HG02623 (cell line): ENCODE data around the gene KCNJ16.

Experiments used
- ATAC-seq: cut with Tn5 transposase; IDR thresholded peaks from one replicate; pipeline ENCODE4 v1.9.1; 2021; ENCODE audit warnings: moderate library complexity; ENCODE audit not compliant: unreplicated experiment

Gene KCNJ16

GRCh38 chr17:70067134-70067533 lies 7.9 kb upstream of the KCNJ16 start:
- no peak for ATAC-seq

- no peak for ATAC-seq
Measured at GRCh38 chr17:70070305-70071027, 4.6 kb upstream of the KCNJ16 start.

- no peak for ATAC-seq
Measured at GRCh38 chr17:70071127-70071526, 3.9 kb upstream of the KCNJ16 start.

- ATAC-seq, result no peak
Measured at GRCh38 chr17:70071620-70072019, 3.4 kb upstream of the KCNJ16 start.

GRCh38 chr17:70072546-70073309 lies 2.3 kb upstream of the KCNJ16 start:
- ATAC-seq, result no peak

- ATAC-seq, result no peak
Measured at GRCh38 chr17:70073310-70073709, 1.7 kb upstream of the KCNJ16 start.

- ATAC-seq, result no peak
Measured at GRCh38 chr17:70073799-70074198, 1.2 kb upstream of the KCNJ16 start.

GRCh38 chr17:70074236-70074830 lies 692 bp upstream of the KCNJ16 start:
- ATAC-seq, result no peak

GRCh38 chr17:70076189-70076588 lies 1.2 kb downstream of the KCNJ16 start:
- no peak for ATAC-seq

- ATAC-seq, result no peak
Measured at GRCh38 chr17:70076831-70077230, 1.8 kb downstream of the KCNJ16 start.

- ATAC-seq, result no peak
Measured at GRCh38 chr17:70078549-70078948, 3.5 kb downstream of the KCNJ16 start.

GRCh38 chr17:70078994-70079531 lies 4.0 kb downstream of the KCNJ16 start:
- no peak for ATAC-seq

GRCh38 chr17:70080541-70081347 lies 5.7 kb downstream of the KCNJ16 start:
- no peak for ATAC-seq

- ATAC-seq, result no peak
Measured at GRCh38 chr17:70081885-70082284, 6.9 kb downstream of the KCNJ16 start.

GRCh38 chr17:70084476-70084875 lies 9.5 kb downstream of the KCNJ16 start:
- ATAC-seq, result no peak

- ATAC-seq, result no peak
Measured at GRCh38 chr17:70086516-70086915, 11.5 kb downstream of the KCNJ16 start.

- ATAC-seq, result no peak
Measured at GRCh38 chr17:70089513-70090148, 14.6 kb downstream of the KCNJ16 start.

- ATAC-seq, result no peak
Measured at GRCh38 chr17:70091005-70091568, 16.1 kb downstream of the KCNJ16 start.

- no peak for ATAC-seq
Measured at GRCh38 chr17:70091696-70092095, 16.7 kb downstream of the KCNJ16 start.

GRCh38 chr17:70093163-70093562 lies 18.1 kb downstream of the KCNJ16 start:
- ATAC-seq, result no peak
